Measurements from ENCODE around the gene DCXR. TPM values are rescaled to one million over a fixed set of nuclear protein-coding genes. Genes with fewer than 3 reads are reported as not detected.

DCXR gene
- total RNA-seq, 1 donor from 2014 or later: 106 TPM

DNA sequence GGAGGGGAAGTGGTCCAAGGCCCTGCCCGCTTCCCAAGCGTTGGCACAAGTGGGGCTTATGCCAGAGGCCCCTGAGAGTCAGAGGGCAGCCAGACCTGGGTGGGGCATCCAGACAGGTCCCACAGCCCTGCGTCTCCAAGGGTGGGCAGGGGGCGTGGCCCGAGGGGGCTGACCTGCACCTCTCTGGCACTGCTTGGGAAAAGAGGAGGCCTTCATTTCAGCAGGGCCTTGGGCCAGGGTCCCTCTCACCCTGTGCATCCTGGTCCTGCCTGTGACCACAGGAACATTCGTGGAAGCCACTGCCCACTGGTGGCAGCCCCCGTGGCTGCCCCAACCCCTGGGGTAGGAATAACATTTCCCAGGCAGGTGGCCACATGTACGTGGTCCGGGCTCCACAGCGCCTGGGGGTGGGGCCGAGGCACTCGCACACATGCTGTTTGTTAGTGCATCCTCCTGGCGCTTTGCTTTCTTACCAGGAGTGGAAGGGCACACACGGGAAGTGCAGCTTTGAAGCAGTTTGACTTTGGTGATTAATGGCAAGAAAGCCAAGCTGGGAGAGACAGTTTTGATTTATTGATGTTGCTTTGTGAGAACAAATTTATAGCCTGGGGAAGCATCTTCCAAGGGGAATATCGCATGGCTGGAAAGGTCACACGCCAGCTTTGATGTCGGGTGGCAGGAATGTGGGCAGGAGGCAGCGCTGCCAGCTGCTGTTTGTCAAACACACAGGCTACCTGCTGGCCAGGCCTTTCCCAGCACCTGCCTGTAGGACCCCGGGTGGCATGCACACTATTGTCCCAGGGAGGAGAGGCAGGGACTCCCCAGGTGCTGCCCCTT, 19.1 kb downstream of the DCXR start:
- Histone ChIP-seq H3K4me3 (no peak overlapping the region), H3K9me3 (no peaks in the 10 kb centered on the region), H3K4me1 (peaks cover 49% of the 10 kb centered on the region), H3K36me3 (no peaks in the 10 kb centered on the region), H3K27ac (no peak overlapping the region), H3K27me3 (no peaks in the 10 kb centered on the region)
- intact Hi-C loops (cut with DNase I): no loop called here
- no peak for TF ChIP-seq POLR2A (IDR thresholded peaks at IDR 0.05)
- TF ChIP-seq, protein P1, sequence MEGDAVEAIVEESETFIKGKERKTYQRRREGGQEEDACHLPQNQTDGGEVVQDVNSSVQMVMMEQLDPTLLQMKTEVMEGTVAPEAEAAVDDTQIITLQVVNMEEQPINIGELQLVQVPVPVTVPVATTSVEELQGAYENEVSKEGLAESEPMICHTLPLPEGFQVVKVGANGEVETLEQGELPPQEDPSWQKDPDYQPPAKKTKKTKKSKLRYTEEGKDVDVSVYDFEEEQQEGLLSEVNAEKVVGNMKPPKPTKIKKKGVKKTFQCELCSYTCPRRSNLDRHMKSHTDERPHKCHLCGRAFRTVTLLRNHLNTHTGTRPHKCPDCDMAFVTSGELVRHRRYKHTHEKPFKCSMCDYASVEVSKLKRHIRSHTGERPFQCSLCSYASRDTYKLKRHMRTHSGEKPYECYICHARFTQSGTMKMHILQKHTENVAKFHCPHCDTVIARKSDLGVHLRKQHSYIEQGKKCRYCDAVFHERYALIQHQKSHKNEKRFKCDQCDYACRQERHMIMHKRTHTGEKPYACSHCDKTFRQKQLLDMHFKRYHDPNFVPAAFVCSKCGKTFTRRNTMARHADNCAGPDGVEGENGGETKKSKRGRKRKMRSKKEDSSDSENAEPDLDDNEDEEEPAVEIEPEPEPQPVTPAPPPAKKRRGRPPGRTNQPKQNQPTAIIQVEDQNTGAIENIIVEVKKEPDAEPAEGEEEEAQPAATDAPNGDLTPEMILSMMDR (IDR thresholded peaks at IDR 0.05): no peak
- TF ChIP-seq POLR2AphosphoS5 (IDR thresholded peaks at IDR 0.05; ENCODE audit: insufficient read depth in 1 of 2, low read depth in 1 of 2): no peak
- DNase-seq (ENCODE audit: extremely low spot score in 2 of 2): no peak

DNA sequence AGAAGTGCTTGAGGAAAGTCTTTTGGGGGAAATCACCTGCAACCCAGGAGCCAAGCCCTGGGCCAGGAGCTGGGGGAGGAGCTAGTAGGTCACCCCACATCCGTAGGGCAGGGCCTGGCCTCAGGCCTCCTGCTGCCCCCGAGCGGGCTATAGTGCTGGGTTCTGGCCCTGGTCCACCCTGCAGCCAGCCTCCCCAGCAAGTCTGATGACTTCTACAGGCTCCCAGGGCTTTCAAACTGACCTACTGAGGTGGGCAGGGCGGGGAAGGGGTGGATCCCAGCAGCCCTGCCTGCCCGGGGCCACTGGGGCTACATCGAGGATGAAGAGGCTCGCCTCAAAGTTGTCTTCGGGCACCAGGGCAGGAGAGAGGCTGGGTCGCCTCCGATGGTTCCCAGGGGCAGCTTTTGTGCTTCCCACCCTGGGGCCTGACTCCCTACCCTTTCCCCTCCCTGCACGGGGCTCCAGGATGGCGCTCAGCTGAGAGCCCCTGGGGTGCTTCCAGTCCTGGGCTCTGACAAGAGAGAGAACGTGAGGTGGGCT, 19.8 kb downstream of the DCXR start:
- no peak for TF ChIP-seq POLR2A (IDR thresholded peaks at IDR 0.05)
- TF ChIP-seq POLR2AphosphoS5 (IDR thresholded peaks at IDR 0.05; ENCODE audit: insufficient read depth in 1 of 2, low read depth in 1 of 2): no peak
- TF ChIP-seq, protein P1 (IDR thresholded peaks at IDR 0.05): no peak
- Histone ChIP-seq H3K4me1 (peaks cover 55% of the 10 kb centered on the region), H3K9me3 (no peaks in the 10 kb centered on the region), H3K36me3 (no peaks in the 10 kb centered on the region), H3K27ac (no peak overlapping the region), H3K4me3 (no peak overlapping the region), H3K27me3 (no peaks in the 10 kb centered on the region)
- intact Hi-C loops (cut with DNase I): no loop called here
- DNase-seq (ENCODE audit: extremely low spot score in 2 of 2): no peak

DNA sequence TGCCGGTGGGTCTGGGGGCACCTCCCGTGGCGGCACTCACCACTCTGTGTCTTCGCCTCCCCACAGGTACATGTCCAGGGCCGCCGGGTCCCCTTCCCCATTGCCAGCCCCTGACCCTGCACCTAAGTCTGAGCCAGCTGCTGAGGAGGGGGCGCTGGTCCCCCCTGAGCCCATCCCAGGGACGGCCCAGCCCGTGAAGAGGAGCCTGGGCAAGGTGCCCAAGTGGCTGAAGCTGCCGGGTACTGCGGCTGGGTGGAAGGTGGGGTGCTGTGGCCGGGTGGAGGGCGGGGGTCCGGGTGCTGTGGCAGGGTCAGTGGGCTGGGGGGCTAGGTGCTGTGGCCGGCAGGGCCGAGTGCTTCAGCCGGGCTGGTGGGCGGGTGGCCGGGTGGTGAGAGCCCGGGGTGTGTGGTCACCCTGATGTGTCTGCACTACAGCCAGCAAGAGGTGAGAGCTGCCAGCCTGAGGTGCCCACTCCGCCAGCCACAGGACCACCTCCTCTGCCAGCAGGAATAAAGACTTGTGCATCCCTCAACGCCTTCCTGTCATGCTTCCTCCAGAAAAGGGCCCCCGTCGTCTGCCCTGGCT, 20.5 kb downstream of the DCXR start:
- Histone ChIP-seq H3K4me1 (peaks cover 57% of the 10 kb centered on the region), H3K4me3 (no peak overlapping the region), H3K27me3 (no peaks in the 10 kb centered on the region), H3K9me3 (no peaks in the 10 kb centered on the region), H3K36me3 (no peaks in the 10 kb centered on the region), H3K27ac (no peak overlapping the region)
- no peak for DNase-seq (ENCODE audit: extremely low spot score in 2 of 2)
- intact Hi-C loops (cut with DNase I): no loop called here
- TF ChIP-seq POLR2AphosphoS5 (IDR thresholded peaks at IDR 0.05; ENCODE audit: insufficient read depth in 1 of 2, low read depth in 1 of 2): no peak
- TF ChIP-seq, protein P1 (IDR thresholded peaks at IDR 0.05): no peak
- no peak for TF ChIP-seq POLR2A (IDR thresholded peaks at IDR 0.05)

DNA sequence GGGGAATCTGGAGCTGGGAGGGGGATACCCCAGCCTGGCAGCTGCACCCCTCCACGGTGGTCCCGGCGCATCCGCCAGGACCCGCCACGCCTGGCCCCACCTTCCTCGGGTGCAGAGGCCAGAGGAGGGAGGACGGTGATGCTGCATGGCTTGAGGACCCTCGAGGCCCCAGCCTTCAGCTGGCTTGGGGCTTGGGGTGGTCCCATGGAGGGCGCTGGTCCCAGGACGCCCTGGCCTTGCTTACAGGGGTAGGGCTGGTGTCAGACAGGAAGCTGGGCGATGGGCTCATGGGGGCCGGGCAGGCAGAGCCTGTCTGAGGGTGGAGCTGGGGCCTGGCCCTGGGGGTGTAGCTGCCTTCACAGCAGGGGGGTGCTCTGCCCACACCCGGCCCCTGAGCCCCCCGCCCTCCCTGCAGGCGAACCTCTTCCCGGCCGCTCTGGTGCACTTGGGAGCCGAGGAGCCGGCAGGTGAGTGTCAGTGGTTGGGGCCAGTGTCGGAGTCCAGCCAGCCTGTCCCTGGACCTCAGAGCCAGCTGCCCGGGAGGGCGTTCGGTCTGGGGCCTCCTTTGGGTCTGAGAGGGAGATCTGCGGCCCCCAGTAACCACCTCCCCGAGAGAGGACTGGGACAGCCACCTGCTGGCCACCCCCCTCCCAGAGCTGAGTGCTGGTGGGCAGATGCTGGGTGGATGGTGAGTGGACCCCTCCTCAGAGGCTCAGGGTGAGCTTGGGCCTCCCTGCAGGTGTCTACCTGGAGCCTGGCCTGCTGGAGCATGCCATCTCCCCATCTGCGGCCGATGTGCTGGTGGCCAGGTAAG, 21.2 kb downstream of the DCXR start:
- intact Hi-C loops (cut with DNase I): no loop called here
- Histone ChIP-seq H3K4me1 (peaks cover 51% of the 10 kb centered on the region), H3K9me3 (no peaks in the 10 kb centered on the region), H3K27me3 (no peaks in the 10 kb centered on the region), H3K27ac (no peak overlapping the region), H3K36me3 (no peaks in the 10 kb centered on the region), H3K4me3 (no peak overlapping the region)
- no peak for DNase-seq (ENCODE audit: extremely low spot score in 2 of 2)
- TF ChIP-seq, protein P1 (IDR thresholded peaks at IDR 0.05): no peak
- TF ChIP-seq POLR2AphosphoS5 (IDR thresholded peaks at IDR 0.05; ENCODE audit: insufficient read depth in 1 of 2, low read depth in 1 of 2) (no peak), POLR2A (IDR thresholded peaks at IDR 0.05) (no peak)
